Measurements from ENCODE around the gene NUMB.

GRCh38 chr14:73269729-73270531 lies 188.4 kb downstream of the NUMB start:
- TF ChIP-seq STAG1 (CRISPR knock-in tag; IDR thresholded peaks at IDR 0.05) = no peak
- no peak for TF ChIP-seq ZNF143 (CRISPR knock-in tag; IDR thresholded peaks at IDR 0.05)
- TF ChIP-seq FOXA1 (IDR thresholded peaks at IDR 0.05) = no peak
- TF ChIP-seq FOXA1 (CRISPR knock-in tag; IDR thresholded peaks at IDR 0.05) = no peak
